ENCODE data around the gene DCLK2. TPM values are rescaled to one million over a fixed set of nuclear protein-coding genes. Genes with fewer than 3 reads are reported as not detected.
A peak's percentile ranks its signal among the peaks of the same experiment; 100 is the strongest.

Gene DCLK2
- total and polyA plus RNA-seq, 2 of the 8 experiments (the other 6 are each of a cell fraction or from before 2014, with no cell fraction given) = 0.32 to 0.37 TPM

DNA sequence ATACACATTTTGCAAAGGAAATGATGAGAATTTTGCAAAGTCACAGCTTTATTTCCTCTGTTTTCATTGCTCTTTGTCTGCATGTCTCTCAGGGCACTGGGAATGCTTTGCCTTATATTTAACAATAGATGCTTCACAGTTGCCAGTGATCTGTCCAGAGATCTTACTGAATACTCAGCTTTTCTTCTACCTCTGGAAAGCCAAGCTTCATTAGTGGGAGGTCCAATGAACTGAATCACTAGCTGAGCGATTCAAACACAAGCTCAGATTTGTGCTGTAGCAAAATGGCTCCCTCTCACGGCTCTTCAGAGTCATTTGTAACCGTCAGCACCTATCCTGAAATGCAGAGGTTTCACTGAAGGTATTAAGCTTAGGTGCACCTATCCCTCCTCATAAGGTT lies 138.9 kb downstream of the DCLK2 start:
- H2BK5ac ChIP-seq (ENCODE audit: low read depth, low read length) = no peak overlapping the region
- no peaks in the 10 kb centered on the region for H3K9me3 ChIP-seq (ENCODE audit: insufficient read depth in 2 of 2, low read depth in 1 of 2, low read length in 1 of 2)
- no peak overlapping the region for H2BK12ac ChIP-seq (ENCODE audit: low read depth, low read length)
- no peak overlapping the region for H3K18ac ChIP-seq (ENCODE audit: extremely low read depth, low read length)
- H3K14ac ChIP-seq (ENCODE audit: insufficient read length) = no peak overlapping the region
- H3K36me3 ChIP-seq (ENCODE audit: control insufficient read depth in 2 of 4, insufficient read depth in 4 of 4, low read length in 3 of 4) = no peaks in the 10 kb centered on the region
- H2AFZ ChIP-seq (ENCODE audit: low read length) = peak overlapping the region; percentile 86
- WGBS, 2 experiments (ENCODE audit: extremely low coverage in 1 of 2, insufficient coverage in 1 of 2, insufficient read length in 1 of 2, insufficient replicate concordance in 2 of 2, low coverage in 1 of 2, low lambda C conversion rate in 2 of 2, missing lambda C conversion rate in 1 of 2) = 65% methylated on average over 3 of the region's 3 CpGs; no CpG with 5 or more reads in 1 of the 2 experiments
- no peak overlapping the region for H4K8ac ChIP-seq (ENCODE audit: extremely low read depth, insufficient read depth, low read length)
- no peak for DNase-seq (ENCODE audit: low read depth in 1 of 2, low spot score in 2 of 2)
- no peak overlapping the region for H2BK15ac ChIP-seq (ENCODE audit: low read length)
- no peaks in the 10 kb centered on the region; a peak in 1 of 7 replicates for H3K27me3 ChIP-seq (replicated peaks in 1 of 4; ENCODE audit: control insufficient read depth in 3 of 4, extremely low read depth in 1 of 4, insufficient read depth in 3 of 4, low read length in 3 of 4)
- no peak overlapping the region for H2BK120ac ChIP-seq (replicated peaks; ENCODE audit: low read depth, low read length)
- H4K5ac ChIP-seq (ENCODE audit: insufficient read length, low read depth, low read length) = no peak overlapping the region
- ChIA-PET CTCF (ENCODE audit: partially characterized antibody) (interaction anchor here (0.6 to 4.2 kb wide), 19 partner anchors 8 to 235 kb away, joined by 3 to 23 read pairs (median 5); no protein-coding TSS in a partner anchor), POLR2A (ENCODE audit: partially characterized antibody) (no interaction called here)
- no peak overlapping the region for H3K9ac ChIP-seq (replicated peaks in 1 of 4; ENCODE audit: extremely low read depth in 1 of 4, low read depth in 3 of 4, low read length in 3 of 4)
- no peak overlapping the region for H4K91ac ChIP-seq (replicated peaks; ENCODE audit: insufficient read length, low read length)
- H3K4me2 ChIP-seq (ENCODE audit: insufficient read depth in 1 of 2, low read depth in 2 of 2, low read length in 2 of 2) = no peak overlapping the region
- no peak overlapping the region for H3K27ac ChIP-seq (ENCODE audit: low read depth, low read length)
- H3K56ac ChIP-seq (replicated peaks; ENCODE audit: insufficient read length, low read depth, low read length) = no peak overlapping the region
- no peaks in the 10 kb centered on the region for H3K79me2 ChIP-seq (ENCODE audit: control insufficient read depth in 1 of 2, insufficient read depth in 2 of 2, low read length in 2 of 2)
- no peaks in the 10 kb centered on the region for H4K20me1 ChIP-seq (replicated peaks in 1 of 2; ENCODE audit: control insufficient read depth in 1 of 2, insufficient read depth in 2 of 2, low read length in 2 of 2)
- H3K23me2 ChIP-seq (ENCODE audit: low read depth, low read length) = no peaks in the 10 kb centered on the region
- H3K4me1 ChIP-seq (replicated peaks in 1 of 4; ENCODE audit: control insufficient read depth in 3 of 4, insufficient read depth in 4 of 4, low read length in 3 of 4) = peaks cover 0 to 7% (median 0%) of the 10 kb centered on the region in 4 experiments; a peak in 4 of 7 replicates
- no peak overlapping the region for H3K23ac ChIP-seq (ENCODE audit: insufficient read length)
- no peaks in the 10 kb centered on the region for H3K79me1 ChIP-seq (ENCODE audit: low read depth, low read length)
- FAIRE-seq = no peak
- no peak overlapping the region for H2BK20ac ChIP-seq (ENCODE audit: low read length)
- no peak overlapping the region for H3K4ac ChIP-seq (replicated peaks; ENCODE audit: insufficient read length, low read depth, low read length)
- H3K4me3 ChIP-seq (ENCODE audit: extremely low read depth in 1 of 4, insufficient read depth in 2 of 4, low read depth in 3 of 4, low read length in 4 of 4) = no peak overlapping the region
- H2AK5ac ChIP-seq (ENCODE audit: low read depth, low read length) = no peak overlapping the region
- peak; percentile 67; the same call in 1 of the 2 replicates for TF ChIP-seq YY1 (IDR thresholded peaks at IDR 0.05; ENCODE audit: low read depth, low read length)
- TF ChIP-seq CTCF (IDR thresholded peaks at IDR 0.05; ENCODE audit: control extremely low read depth in 1 of 3, insufficient read depth in 1 of 3, low read depth in 1 of 3, low read length in 3 of 3) = peak in 2 of 3 experiments; percentile 25 to 26; a peak in 2 of 4 replicates
- TF ChIP-seq RAD21 (IDR thresholded peaks at IDR 0.05 in 1 of 2, conservative IDR thresholded peaks at IDR 0.05 in 1 of 2; ENCODE audit: low read depth in 2 of 2, low read length in 2 of 2) = peak; percentile 49 to 57
- TF ChIP-seq RBBP5 (IDR thresholded peaks at IDR 0.05; ENCODE audit: borderline replicate concordance, low read depth, low read length) = no peak
